K562 (cell line): ENCODE results near the gene SMARCC1. TPM values are rescaled to one million over a fixed set of nuclear protein-coding genes. Genes with fewer than 3 reads are reported as not detected.

ENCODE experiments used
- ATAC-seq: fragments of 200-7000 bp; cut with Tn5 transposase; 3 replicates; pipeline ENCODE4 v1.9.1; 2020; ENCODE audit warnings: moderate library complexity
- BruUV-seq: library from RNA; stranded (reverse); fragments of 400-500 nt; replicated peaks from 2 replicates; lab custom pipeline; 2021; lab: Mats Ljungman, UMichigan
- CTCF ChIA-PET: fragments of 300-600 bp; formaldehyde crosslinking; extraction: SDS; loops from one replicate; lab custom pipeline; 2021; ENCODE audit warnings: low intra/inter-chr PET ratio; lab: Yijun Ruan, JAX
- POLR2A ChIA-PET: fragments of 300-600, 350-650 bp; sonication (Branson Sonifier 250); formaldehyde crosslinking; extraction: SDS; loops from one replicate; lab custom pipeline; 2021; ENCODE audit warnings: antibody characterized with exemption, inconsistent platforms; lab: Yijun Ruan, JAX
- DNase-seq, 4 experiments: peaks; one replicate each; pipeline versions ENCODE4 v3.0.0 to v3.0.0-alpha.2; 2011 to 2018; ENCODE audit warnings: low spot score in 3 of 4, mixed read lengths in 3 of 4; ENCODE audit errors: extremely low read depth in 1 of 4
- FAIRE-seq: peaks from 2 replicates; lab custom pipeline; 2011; peaks lifted over from hg19 to GRCh38; lab: Jason Lieb, UNC
- H2AFZ ChIP-seq: 2 replicates; pipeline ENCODE4 v1.6.0; 2011; ENCODE audit warnings: low read depth, low read length, control low read depth, inconsistent platforms
- H3K27ac ChIP-seq: fragments of 200-600 bp; 3 replicates; pipeline ENCODE4 v1.8.0; 2011; ENCODE audit warnings: low read depth, mild to moderate bottlenecking, control low read depth, inconsistent platforms, low read length, moderate library complexity, mixed read lengths; ENCODE audit errors: extremely low read depth
- H3K27me3 ChIP-seq, 2 experiments: fragments of 300-600 bp in 1 of 2; 2 replicates in 1 of 2; 3 replicates in 1 of 2; pipeline versions ENCODE4 v1.6.0 to v1.8.0; 2011; ENCODE audit warnings: inconsistent platforms in 2 of 2, low read length in 2 of 2, mild to moderate bottlenecking in 1 of 2, mixed read lengths in 1 of 2, moderate library complexity in 1 of 2; ENCODE audit not compliant: control insufficient read depth in 2 of 2, insufficient read depth in 2 of 2
- H3K36me3 ChIP-seq: fragments of 300-600 bp; 3 replicates; pipeline ENCODE4 v1.8.0; 2011; ENCODE audit warnings: mild to moderate bottlenecking, low read length, inconsistent platforms; ENCODE audit not compliant: control insufficient read depth, insufficient read depth
- H3K4me1 ChIP-seq, 2 experiments: fragments of 200-600 bp in 1 of 2; replicated peaks in 1 of 2; 2 replicates in 1 of 2; 3 replicates in 1 of 2; pipeline versions ENCODE4 v1.5.1 to v1.8.0; 2011; ENCODE audit warnings: inconsistent platforms in 2 of 2, low read length in 2 of 2, mild to moderate bottlenecking in 1 of 2, mixed read lengths in 1 of 2, moderate library complexity in 1 of 2; ENCODE audit not compliant: control insufficient read depth in 2 of 2, insufficient read depth in 2 of 2
- H3K4me2 ChIP-seq: 2 replicates; pipeline ENCODE4 v1.6.1; 2011; ENCODE audit warnings: low read length, control low read depth, inconsistent platforms, mixed read lengths; ENCODE audit not compliant: insufficient read depth
- H3K4me3 ChIP-seq: fragments of 200-600 bp; sonication (generic), shearing (Covaris generic); 2 replicates; pipeline ENCODE4 v1.5.1; 2016; ENCODE audit warnings: control low read depth, inconsistent platforms
- H3K79me2 ChIP-seq: fragments of 200-600 bp; 3 replicates; pipeline ENCODE4 v1.8.0; 2011; ENCODE audit warnings: low read length, inconsistent platforms; ENCODE audit not compliant: control insufficient read depth, insufficient read depth
- H3K9ac ChIP-seq, 2 experiments: 2 replicates each; pipeline versions ENCODE4 v1.6.0 to v1.6.1; 2011; ENCODE audit warnings: low read depth in 2 of 2, low read length in 2 of 2, control low read depth in 1 of 2, inconsistent platforms in 1 of 2, mild to moderate bottlenecking in 1 of 2, mixed read lengths in 1 of 2; ENCODE audit not compliant: insufficient read depth in 1 of 2
- H3K9me1 ChIP-seq: one replicate; pipeline ENCODE4 v1.6.0; 2011; ENCODE audit warnings: inconsistent platforms, mild to moderate bottlenecking, low read length, moderate library complexity; ENCODE audit not compliant: control insufficient read depth, insufficient read depth
- H3K9me3 ChIP-seq: replicated peaks from 2 replicates; pipeline ENCODE4 v1.5.1; 2011; ENCODE audit warnings: low read depth, low read length, inconsistent platforms; ENCODE audit not compliant: control insufficient read depth, insufficient read depth
- H4K20me1 ChIP-seq: replicated peaks from 2 replicates; pipeline ENCODE4 v1.6.1; 2011; ENCODE audit warnings: low read length, inconsistent platforms, mixed read lengths; ENCODE audit not compliant: control insufficient read depth, insufficient read depth
- DACH1 ChIP-seq: fragments of 450-650 bp; IDR thresholded peaks from 2 replicates; pipeline ENCODE4 v1.6.1; 2018; ENCODE audit not compliant: partially characterized antibody
- MYBL2 ChIP-seq, 2 experiments: fragments of 450-650 bp in 1 of 2; sonication (generic) in 1 of 2; formaldehyde crosslinking in 1 of 2; IDR thresholded peaks; 2 replicates each; pipeline versions ENCODE4 v1.6.1 to v1.8.1; 2017 to 2022; ENCODE audit warnings: borderline replicate concordance in 1 of 2, inconsistent platforms in 1 of 2, low read depth in 1 of 2, mild to moderate bottlenecking in 1 of 2, missing genetic modification reagents in 1 of 2, moderate library complexity in 1 of 2
- PTBP1 ChIP-seq: fragments of 200-400 bp; formaldehyde crosslinking; IDR thresholded peaks from 2 replicates; pipeline ENCODE4 v1.6.1; 2017; ENCODE audit warnings: low read depth, low read length
- RFX1 ChIP-seq: fragments of 450-650 bp; IDR thresholded peaks from 2 replicates; pipeline ENCODE4 v1.6.1; 2016; ENCODE audit warnings: mild to moderate bottlenecking, moderate library complexity
- ZNF212 ChIP-seq: fragments of 450-650 bp; formaldehyde crosslinking; IDR thresholded peaks from 2 replicates; pipeline ENCODE4 v1.4.0; 2020; ENCODE audit warnings: mild to moderate bottlenecking
- WGBS: fragments of 100-300 bp; shearing (Covaris generic); methylation state at CpG from one replicate; pipeline ENCODE4 v1.1.6; 2016; ENCODE audit warnings: low coverage, mixed read lengths; ENCODE audit not compliant: insufficient coverage; ENCODE audit errors: missing lambda C conversion rate; 5-methylcytosine and 5-hydroxymethylcytosine counted together
- in situ Hi-C: fragments of 300-500 bp; cut with MboI; formaldehyde crosslinking; loops from 4 replicates; pipeline ENCODE4 v1.15.0; 2018; ENCODE audit warnings: inconsistent platforms, mixed read lengths
- intact Hi-C: fragments of 100-400 bp; cut with micrococcal nuclease; formaldehyde crosslinking; loops from 2 replicates; pipeline ENCODE4 v1.14.2; 2022
- polyA plus RNA-seq, 8 experiments: library from polyadenylated mRNA; depleted of rRNA in 4 of 8; stranded (reverse) in 5 of 8; unstranded in 3 of 8; fragments of >200 nt; fragmentation: Nextera tagmentation in 2 of 8; fragmentation: Illumina TruSeq in 1 of 8; extraction: Ambion mirVana in 2 of 8; extraction: Trizol in 1 of 8; gene quantifications; 2 replicates each; pipeline versions ENCODE4 v1.2.1 to v1.2.3, GENCODE V29; 2011 to 2014; ENCODE audit warnings: inconsistent platforms in 1 of 8, missing spikeins in 1 of 8
- total RNA-seq, 7 experiments: library from RNA; depleted of rRNA in 6 of 7; stranded (reverse); fragments of >200 nt in 6 of 7; fragmentation: Illumina TruSeq in 2 of 7; extraction: Trizol in 2 of 7; gene quantifications; 2 replicates each; pipeline versions ENCODE4 v1.2.1 to v1.2.3, GENCODE V29; 2011 to 2021; ENCODE audit warnings: low replicate concordance in 1 of 7
- TF ChIP-seq, protein P1 (sequence below): fragments of 250-450 bp; sonication (Bioruptor Pico); IDR thresholded peaks from 2 replicates; pipeline ENCODE4 v1.4.0; 2020
- TF ChIP-seq, protein P2 (sequence below): sonication (generic); formaldehyde crosslinking; IDR thresholded peaks from 2 replicates; pipeline ENCODE4 v1.8.1; 2022; ENCODE audit warnings: missing genetic modification reagents
- TF ChIP-seq, protein P3 (sequence below): fragments of 450-650 bp; IDR thresholded peaks from 2 replicates; pipeline ENCODE4 v1.6.1; 2017; ENCODE audit warnings: antibody characterized with exemption, mild to moderate bottlenecking

Gene SMARCC1
- total and polyA plus RNA-seq, 9 of the 15 experiments (the other 6 are each of a cell fraction or from before 2014, with no cell fraction given), result 20.7 to 199 (median 66.0) TPM

DNA sequence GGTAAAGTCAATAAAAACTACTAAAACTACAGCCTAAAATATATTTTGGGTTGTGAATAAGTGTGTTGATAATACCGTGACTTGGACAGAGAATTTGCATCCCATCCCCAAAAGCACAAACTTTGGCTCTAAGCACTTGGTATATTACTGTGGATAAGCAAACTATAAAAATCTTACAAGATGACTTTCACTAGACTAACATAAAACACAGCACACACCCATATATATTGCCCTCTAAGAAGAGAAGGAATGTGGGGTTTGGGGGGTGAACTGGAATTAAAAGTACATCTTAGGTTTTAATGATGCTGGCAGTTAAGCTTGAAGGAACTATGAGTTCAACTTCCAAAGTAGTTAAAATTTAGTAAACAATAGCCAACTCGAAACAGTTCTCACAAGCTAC is 174.4 kb downstream of the SMARCC1 start:
- ATAC-seq (no peak), FAIRE-seq (no peak), DNase-seq (no peak)
- Histone ChIP-seq H3K4me1 (no peaks in the 10 kb centered on the region), H3K36me3 (peaks cover 96% of the 10 kb centered on the region), H3K9me1 (no peaks in the 10 kb centered on the region), H3K4me3 (no peak overlapping the region), H3K9me3 (no peaks in the 10 kb centered on the region), H4K20me1 (no peaks in the 10 kb centered on the region; the same call in 1 of the 2 replicates), H3K79me2 (no peaks in the 10 kb centered on the region; the same call in 2 of the 3 replicates), H2AFZ (no peak overlapping the region), H3K4me2 (no peak overlapping the region), H3K27me3 (no peaks in the 10 kb centered on the region), H3K27ac (no peak overlapping the region), H3K9ac (no peak overlapping the region)
- CTCF ChIA-PET, result no interaction called here
- 89% methylated on average over 2 of the region's 2 CpGs for WGBS
- intact Hi-C loops (no loop called here), in situ Hi-C loops (no loop called here)
- BruUV-seq, result no TSS peak
- POLR2A ChIA-PET, result interaction anchor here (0.7 to 1.0 kb wide), 2 partner anchors 10 to 16 kb away, joined by 3 read pairs; no protein-coding TSS in a partner anchor
- TF ChIP-seq DACH1 (no peak), ZNF212 (CRISPR knock-in tag) (no peak), PTBP1 (no peak), RFX1 (no peak), MYBL2 (IDR thresholded peaks at IDR 0.05; ENCODE audit: low read depth) (no peak), MYBL2 (CRISPR knock-in tag; IDR thresholded peaks at IDR 0.05; ENCODE audit: borderline replicate concordance) (no peak)
- TF ChIP-seq, protein P1, sequence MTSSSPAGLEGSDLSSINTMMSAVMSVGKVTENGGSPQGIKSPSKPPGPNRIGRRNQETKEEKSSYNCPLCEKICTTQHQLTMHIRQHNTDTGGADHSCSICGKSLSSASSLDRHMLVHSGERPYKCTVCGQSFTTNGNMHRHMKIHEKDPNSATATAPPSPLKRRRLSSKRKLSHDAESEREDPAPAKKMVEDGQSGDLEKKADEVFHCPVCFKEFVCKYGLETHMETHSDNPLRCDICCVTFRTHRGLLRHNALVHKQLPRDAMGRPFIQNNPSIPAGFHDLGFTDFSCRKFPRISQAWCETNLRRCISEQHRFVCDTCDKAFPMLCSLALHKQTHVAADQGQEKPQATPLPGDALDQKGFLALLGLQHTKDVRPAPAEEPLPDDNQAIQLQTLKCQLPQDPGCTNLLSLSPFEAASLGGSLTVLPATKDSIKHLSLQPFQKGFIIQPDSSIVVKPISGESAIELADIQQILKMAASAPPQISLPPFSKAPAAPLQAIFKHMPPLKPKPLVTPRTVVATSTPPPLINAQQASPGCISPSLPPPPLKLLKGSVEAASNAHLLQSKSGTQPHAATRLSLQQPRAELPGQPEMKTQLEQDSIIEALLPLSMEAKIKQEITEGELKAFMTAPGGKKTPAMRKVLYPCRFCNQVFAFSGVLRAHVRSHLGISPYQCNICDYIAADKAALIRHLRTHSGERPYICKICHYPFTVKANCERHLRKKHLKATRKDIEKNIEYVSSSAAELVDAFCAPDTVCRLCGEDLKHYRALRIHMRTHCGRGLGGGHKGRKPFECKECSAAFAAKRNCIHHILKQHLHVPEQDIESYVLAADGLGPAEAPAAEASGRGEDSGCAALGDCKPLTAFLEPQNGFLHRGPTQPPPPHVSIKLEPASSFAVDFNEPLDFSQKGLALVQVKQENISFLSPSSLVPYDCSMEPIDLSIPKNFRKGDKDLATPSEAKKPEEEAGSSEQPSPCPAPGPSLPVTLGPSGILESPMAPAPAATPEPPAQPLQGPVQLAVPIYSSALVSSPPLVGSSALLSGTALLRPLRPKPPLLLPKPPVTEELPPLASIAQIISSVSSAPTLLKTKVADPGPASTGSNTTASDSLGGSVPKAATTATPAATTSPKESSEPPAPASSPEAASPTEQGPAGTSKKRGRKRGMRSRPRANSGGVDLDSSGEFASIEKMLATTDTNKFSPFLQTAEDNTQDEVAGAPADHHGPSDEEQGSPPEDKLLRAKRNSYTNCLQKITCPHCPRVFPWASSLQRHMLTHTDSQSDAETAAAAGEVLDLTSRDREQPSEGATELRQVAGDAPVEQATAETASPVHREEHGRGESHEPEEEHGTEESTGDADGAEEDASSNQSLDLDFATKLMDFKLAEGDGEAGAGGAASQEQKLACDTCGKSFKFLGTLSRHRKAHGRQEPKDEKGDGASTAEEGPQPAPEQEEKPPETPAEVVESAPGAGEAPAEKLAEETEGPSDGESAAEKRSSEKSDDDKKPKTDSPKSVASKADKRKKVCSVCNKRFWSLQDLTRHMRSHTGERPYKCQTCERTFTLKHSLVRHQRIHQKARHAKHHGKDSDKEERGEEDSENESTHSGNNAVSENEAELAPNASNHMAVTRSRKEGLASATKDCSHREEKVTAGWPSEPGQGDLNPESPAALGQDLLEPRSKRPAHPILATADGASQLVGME (CRISPR knock-in tag), result no peak
- TF ChIP-seq, protein P2, sequence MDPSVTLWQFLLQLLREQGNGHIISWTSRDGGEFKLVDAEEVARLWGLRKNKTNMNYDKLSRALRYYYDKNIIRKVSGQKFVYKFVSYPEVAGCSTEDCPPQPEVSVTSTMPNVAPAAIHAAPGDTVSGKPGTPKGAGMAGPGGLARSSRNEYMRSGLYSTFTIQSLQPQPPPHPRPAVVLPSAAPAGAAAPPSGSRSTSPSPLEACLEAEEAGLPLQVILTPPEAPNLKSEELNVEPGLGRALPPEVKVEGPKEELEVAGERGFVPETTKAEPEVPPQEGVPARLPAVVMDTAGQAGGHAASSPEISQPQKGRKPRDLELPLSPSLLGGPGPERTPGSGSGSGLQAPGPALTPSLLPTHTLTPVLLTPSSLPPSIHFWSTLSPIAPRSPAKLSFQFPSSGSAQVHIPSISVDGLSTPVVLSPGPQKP (CRISPR knock-in tag), result no peak
- TF ChIP-seq, protein P3, sequence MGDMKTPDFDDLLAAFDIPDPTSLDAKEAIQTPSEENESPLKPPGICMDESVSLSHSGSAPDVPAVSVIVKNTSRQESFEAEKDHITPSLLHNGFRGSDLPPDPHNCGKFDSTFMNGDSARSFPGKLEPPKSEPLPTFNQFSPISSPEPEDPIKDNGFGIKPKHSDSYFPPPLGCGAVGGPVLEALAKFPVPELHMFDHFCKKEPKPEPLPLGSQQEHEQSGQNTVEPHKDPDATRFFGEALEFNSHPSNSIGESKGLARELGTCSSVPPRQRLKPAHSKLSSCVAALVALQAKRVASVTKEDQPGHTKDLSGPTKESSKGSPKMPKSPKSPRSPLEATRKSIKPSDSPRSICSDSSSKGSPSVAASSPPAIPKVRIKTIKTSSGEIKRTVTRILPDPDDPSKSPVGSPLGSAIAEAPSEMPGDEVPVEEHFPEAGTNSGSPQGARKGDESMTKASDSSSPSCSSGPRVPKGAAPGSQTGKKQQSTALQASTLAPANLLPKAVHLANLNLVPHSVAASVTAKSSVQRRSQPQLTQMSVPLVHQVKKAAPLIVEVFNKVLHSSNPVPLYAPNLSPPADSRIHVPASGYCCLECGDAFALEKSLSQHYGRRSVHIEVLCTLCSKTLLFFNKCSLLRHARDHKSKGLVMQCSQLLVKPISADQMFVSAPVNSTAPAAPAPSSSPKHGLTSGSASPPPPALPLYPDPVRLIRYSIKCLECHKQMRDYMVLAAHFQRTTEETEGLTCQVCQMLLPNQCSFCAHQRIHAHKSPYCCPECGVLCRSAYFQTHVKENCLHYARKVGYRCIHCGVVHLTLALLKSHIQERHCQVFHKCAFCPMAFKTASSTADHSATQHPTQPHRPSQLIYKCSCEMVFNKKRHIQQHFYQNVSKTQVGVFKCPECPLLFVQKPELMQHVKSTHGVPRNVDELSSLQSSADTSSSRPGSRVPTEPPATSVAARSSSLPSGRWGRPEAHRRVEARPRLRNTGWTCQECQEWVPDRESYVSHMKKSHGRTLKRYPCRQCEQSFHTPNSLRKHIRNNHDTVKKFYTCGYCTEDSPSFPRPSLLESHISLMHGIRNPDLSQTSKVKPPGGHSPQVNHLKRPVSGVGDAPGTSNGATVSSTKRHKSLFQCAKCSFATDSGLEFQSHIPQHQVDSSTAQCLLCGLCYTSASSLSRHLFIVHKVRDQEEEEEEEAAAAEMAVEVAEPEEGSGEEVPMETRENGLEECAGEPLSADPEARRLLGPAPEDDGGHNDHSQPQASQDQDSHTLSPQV, result no peak
